HepG2 (cell line): Measurements from ENCODE around the gene PSPH. TPM values are rescaled to one million over a fixed set of nuclear protein-coding genes. Genes with fewer than 3 reads are reported as not detected.

ENCODE experiments used
- EED ChIP-seq: sonication (generic); formaldehyde crosslinking; IDR thresholded peaks from 2 replicates; pipeline ENCODE4 v1.5.0; 2020; ENCODE audit warnings: mild to moderate bottlenecking, missing genetic modification reagents
- GABPA ChIP-seq, 2 experiments: IDR thresholded peaks; 2 replicates each; pipeline ENCODE4 v1.6.1; 2011 to 2016; ENCODE audit warnings: low read depth in 2 of 2, low read length in 1 of 2, missing biosample characterization in 1 of 2, missing genetic modification characterization in 1 of 2
- HNRNPLL ChIP-seq: fragments of 200-400 bp; formaldehyde crosslinking; IDR thresholded peaks from 2 replicates; pipeline ENCODE4 v1.6.1; 2017; ENCODE audit warnings: mild to moderate bottlenecking, low read depth, low read length; ENCODE audit not compliant: poor library complexity, severe bottlenecking
- JUND ChIP-seq: sonication (generic); formaldehyde crosslinking; IDR thresholded peaks from 2 replicates; pipeline ENCODE4 v1.8.0; 2022; ENCODE audit warnings: mild to moderate bottlenecking, missing genetic modification reagents
- KDM3A ChIP-seq: IDR thresholded peaks from 2 replicates; pipeline ENCODE4 v1.6.1; 2018; ENCODE audit warnings: low read depth, missing compliant biosample characterization
- MED13 ChIP-seq: sonication (generic); formaldehyde crosslinking; IDR thresholded peaks from 2 replicates; pipeline ENCODE4 v1.5.0; 2020; ENCODE audit warnings: missing genetic modification reagents
- PTBP1 ChIP-seq: fragments of 200-400 bp; formaldehyde crosslinking; IDR thresholded peaks from 2 replicates; pipeline ENCODE4 v1.6.1; 2018; ENCODE audit warnings: low read length, low read depth; ENCODE audit not compliant: poor library complexity, severe bottlenecking
- REL ChIP-seq: sonication (generic); formaldehyde crosslinking; conservative IDR thresholded peaks from 2 replicates; pipeline ENCODE4 v1.8.0; 2022; ENCODE audit warnings: mild to moderate bottlenecking, missing genetic modification reagents, moderate library complexity
- RFX1 ChIP-seq: fragments of 450-650 bp; IDR thresholded peaks from 2 replicates; pipeline ENCODE4 v1.6.1; 2017
- SOX5 ChIP-seq: IDR thresholded peaks from 2 replicates; pipeline ENCODE4 v1.6.1; 2016; ENCODE audit warnings: borderline replicate concordance
- TOE1 ChIP-seq: sonication (generic); formaldehyde crosslinking; IDR thresholded peaks from 2 replicates; pipeline ENCODE4 v1.4.0; 2020; ENCODE audit warnings: mild to moderate bottlenecking, missing genetic modification reagents
- ZIK1 ChIP-seq: sonication (generic); formaldehyde crosslinking; IDR thresholded peaks from 2 replicates; pipeline ENCODE4 v1.5.0; 2020; ENCODE audit warnings: mild to moderate bottlenecking, low read depth, missing genetic modification reagents, borderline replicate concordance
- polyA plus RNA-seq, 8 experiments: library from polyadenylated mRNA; depleted of rRNA in 3 of 8; stranded (reverse) in 7 of 8; unstranded in 1 of 8; fragments of >200 nt; fragmentation: Illumina TruSeq in 4 of 8; extraction: Trizol in 4 of 8; gene quantifications; 2 replicates each; pipeline versions ENCODE4 v1.2.1 to v1.2.3, GENCODE V29; 2011 to 2016; ENCODE audit warnings: low read depth in 4 of 8, missing spikeins in 1 of 8, mixed read lengths in 1 of 8; ENCODE audit not compliant: insufficient read depth in 1 of 8
- total RNA-seq, 5 experiments: library from RNA; depleted of rRNA; stranded (reverse); fragments of >200 nt; fragmentation: Illumina TruSeq; extraction: Trizol; gene quantifications; 2 replicates each; pipeline ENCODE4 v1.2.3, GENCODE V29; 2016; ENCODE audit warnings: low read depth in 1 of 5
- TF ChIP-seq, protein P1 (sequence below): sonication (generic); formaldehyde crosslinking; IDR thresholded peaks from 2 replicates; pipeline ENCODE4 v1.5.0; 2020; ENCODE audit warnings: mild to moderate bottlenecking, missing genetic modification reagents
- TF ChIP-seq, protein P2 (sequence below): sonication (generic); formaldehyde crosslinking; IDR thresholded peaks from 2 replicates; pipeline ENCODE4 v1.4.0; 2020; ENCODE audit warnings: missing genetic modification reagents
- TF ChIP-seq, protein P3 (sequence below): sonication (generic); formaldehyde crosslinking; IDR thresholded peaks from 2 replicates; pipeline ENCODE4 v1.5.0; 2020; ENCODE audit warnings: missing genetic modification reagents, mild to moderate bottlenecking, borderline replicate concordance
- TF ChIP-seq, protein P4 (sequence below): sonication (generic); formaldehyde crosslinking; IDR thresholded peaks from 2 replicates; pipeline ENCODE4 v1.4.0; 2020; ENCODE audit warnings: missing genetic modification reagents
- TF ChIP-seq, protein P5 (sequence below): sonication (generic); formaldehyde crosslinking; conservative IDR thresholded peaks from 2 replicates; pipeline ENCODE4 v1.8.0; 2022; ENCODE audit warnings: low read depth, missing genetic modification reagents
- TF ChIP-seq, protein P6 (sequence below): sonication (generic); formaldehyde crosslinking; IDR thresholded peaks from 2 replicates; pipeline ENCODE4 v1.4.0; 2020; ENCODE audit warnings: missing genetic modification reagents, mild to moderate bottlenecking, borderline replicate concordance

Gene PSPH
- total and polyA plus RNA-seq, 2 of the 13 experiments (the other 11 are each of a cell fraction or from before 2014, with no cell fraction given) = 85.5 to 124 TPM

DNA sequence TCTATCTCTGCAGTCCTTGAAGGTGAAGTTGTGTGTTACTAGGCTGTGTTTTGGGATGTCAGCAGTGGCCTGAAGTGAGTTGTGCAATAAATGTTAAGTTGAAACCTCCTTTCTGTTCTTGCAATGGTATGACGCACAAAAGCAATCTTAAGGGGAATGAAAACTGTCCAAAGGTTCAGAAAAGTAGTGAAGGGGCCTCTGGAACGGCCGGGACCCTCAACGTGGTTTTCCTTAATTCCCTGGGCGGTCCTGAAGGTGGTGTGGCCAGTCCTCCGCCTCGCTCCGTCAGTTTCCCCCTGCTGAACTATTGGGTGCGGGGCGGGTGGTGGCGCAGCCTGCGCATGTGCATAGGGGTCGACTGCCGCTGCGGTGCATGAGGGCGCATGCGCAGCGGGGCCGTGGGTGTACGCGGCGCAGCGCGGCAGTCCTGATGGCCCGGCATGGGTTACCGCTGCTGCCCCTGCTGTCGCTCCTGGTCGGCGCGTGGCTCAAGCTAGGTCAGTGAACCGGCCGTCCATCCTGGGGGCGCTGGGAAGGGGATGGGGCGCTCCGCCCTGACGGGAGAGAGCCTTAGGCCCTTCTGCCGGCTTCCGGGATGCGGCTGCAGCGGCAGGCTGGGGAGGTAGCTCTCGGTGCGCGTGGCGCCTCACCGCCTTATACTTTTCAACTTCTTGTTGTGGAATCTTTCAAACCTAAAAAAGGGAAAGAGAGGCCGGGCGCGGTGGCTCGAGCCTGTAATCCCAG is 12.8 kb upstream of the PSPH start, which contains the start of gene SUMF2 (continued):
- TF ChIP-seq, protein P1, sequence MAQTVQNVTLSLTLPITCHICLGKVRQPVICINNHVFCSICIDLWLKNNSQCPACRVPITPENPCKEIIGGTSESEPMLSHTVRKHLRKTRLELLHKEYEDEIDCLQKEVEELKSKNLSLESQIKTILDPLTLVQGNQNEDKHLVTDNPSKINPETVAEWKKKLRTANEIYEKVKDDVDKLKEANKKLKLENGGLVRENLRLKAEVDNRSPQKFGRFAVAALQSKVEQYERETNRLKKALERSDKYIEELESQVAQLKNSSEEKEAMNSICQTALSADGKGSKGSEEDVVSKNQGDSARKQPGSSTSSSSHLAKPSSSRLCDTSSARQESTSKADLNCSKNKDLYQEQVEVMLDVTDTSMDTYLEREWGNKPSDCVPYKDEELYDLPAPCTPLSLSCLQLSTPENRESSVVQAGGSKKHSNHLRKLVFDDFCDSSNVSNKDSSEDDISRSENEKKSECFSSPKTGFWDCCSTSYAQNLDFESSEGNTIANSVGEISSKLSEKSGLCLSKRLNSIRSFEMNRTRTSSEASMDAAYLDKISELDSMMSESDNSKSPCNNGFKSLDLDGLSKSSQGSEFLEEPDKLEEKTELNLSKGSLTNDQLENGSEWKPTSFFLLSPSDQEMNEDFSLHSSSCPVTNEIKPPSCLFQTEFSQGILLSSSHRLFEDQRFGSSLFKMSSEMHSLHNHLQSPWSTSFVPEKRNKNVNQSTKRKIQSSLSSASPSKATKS (CRISPR knock-in tag) = no peak
- TF ChIP-seq, protein P2, sequence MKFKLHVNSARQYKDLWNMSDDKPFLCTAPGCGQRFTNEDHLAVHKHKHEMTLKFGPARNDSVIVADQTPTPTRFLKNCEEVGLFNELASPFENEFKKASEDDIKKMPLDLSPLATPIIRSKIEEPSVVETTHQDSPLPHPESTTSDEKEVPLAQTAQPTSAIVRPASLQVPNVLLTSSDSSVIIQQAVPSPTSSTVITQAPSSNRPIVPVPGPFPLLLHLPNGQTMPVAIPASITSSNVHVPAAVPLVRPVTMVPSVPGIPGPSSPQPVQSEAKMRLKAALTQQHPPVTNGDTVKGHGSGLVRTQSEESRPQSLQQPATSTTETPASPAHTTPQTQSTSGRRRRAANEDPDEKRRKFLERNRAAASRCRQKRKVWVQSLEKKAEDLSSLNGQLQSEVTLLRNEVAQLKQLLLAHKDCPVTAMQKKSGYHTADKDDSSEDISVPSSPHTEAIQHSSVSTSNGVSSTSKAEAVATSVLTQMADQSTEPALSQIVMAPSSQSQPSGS (CRISPR knock-in tag) = no peak; the same call in 1 of the 2 replicates
- TF ChIP-seq PTBP1 (no peak), HNRNPLL (peak; percentile 80), MED13 (CRISPR knock-in tag) (no peak), JUND (no peak), GABPA (IDR thresholded peaks at IDR 0.05; ENCODE audit: low read depth, low read length) (no peak), GABPA (CRISPR knock-in tag; IDR thresholded peaks at IDR 0.05; ENCODE audit: low read depth) (no peak), SOX5 (no peak), RFX1 (no peak), TOE1 (CRISPR knock-in tag) (0 out of 2 replicates have a peak, but pooled peaks have one; percentile 18), EED (peak; percentile 80; the same call in 1 of the 2 replicates), KDM3A (CRISPR knock-in tag) (no peak; the same call in none of the 2 replicates), ZIK1 (peak; percentile 63; the same call in 1 of the 2 replicates), REL (CRISPR knock-in tag) (peak; percentile 52)
- TF ChIP-seq, protein P3, sequence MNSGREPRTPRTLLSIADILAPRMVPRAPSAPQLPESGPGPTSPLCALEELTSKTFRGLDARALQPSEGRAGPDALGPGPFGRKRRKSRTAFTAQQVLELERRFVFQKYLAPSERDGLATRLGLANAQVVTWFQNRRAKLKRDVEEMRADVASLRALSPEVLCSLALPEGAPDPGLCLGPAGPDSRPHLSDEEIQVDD (CRISPR knock-in tag) = no peak
- TF ChIP-seq, protein P4, sequence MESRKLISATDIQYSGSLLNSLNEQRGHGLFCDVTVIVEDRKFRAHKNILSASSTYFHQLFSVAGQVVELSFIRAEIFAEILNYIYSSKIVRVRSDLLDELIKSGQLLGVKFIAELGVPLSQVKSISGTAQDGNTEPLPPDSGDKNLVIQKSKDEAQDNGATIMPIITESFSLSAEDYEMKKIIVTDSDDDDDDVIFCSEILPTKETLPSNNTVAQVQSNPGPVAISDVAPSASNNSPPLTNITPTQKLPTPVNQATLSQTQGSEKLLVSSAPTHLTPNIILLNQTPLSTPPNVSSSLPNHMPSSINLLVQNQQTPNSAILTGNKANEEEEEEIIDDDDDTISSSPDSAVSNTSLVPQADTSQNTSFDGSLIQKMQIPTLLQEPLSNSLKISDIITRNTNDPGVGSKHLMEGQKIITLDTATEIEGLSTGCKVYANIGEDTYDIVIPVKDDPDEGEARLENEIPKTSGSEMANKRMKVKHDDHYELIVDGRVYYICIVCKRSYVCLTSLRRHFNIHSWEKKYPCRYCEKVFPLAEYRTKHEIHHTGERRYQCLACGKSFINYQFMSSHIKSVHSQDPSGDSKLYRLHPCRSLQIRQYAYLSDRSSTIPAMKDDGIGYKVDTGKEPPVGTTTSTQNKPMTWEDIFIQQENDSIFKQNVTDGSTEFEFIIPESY = no peak; the same call in 1 of the 2 replicates
- TF ChIP-seq, protein P5, sequence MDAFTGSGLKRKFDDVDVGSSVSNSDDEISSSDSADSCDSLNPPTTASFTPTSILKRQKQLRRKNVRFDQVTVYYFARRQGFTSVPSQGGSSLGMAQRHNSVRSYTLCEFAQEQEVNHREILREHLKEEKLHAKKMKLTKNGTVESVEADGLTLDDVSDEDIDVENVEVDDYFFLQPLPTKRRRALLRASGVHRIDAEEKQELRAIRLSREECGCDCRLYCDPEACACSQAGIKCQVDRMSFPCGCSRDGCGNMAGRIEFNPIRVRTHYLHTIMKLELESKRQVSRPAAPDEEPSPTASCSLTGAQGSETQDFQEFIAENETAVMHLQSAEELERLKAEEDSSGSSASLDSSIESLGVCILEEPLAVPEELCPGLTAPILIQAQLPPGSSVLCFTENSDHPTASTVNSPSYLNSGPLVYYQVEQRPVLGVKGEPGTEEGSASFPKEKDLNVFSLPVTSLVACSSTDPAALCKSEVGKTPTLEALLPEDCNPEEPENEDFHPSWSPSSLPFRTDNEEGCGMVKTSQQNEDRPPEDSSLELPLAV (CRISPR knock-in tag) = no peak
- TF ChIP-seq, protein P6, sequence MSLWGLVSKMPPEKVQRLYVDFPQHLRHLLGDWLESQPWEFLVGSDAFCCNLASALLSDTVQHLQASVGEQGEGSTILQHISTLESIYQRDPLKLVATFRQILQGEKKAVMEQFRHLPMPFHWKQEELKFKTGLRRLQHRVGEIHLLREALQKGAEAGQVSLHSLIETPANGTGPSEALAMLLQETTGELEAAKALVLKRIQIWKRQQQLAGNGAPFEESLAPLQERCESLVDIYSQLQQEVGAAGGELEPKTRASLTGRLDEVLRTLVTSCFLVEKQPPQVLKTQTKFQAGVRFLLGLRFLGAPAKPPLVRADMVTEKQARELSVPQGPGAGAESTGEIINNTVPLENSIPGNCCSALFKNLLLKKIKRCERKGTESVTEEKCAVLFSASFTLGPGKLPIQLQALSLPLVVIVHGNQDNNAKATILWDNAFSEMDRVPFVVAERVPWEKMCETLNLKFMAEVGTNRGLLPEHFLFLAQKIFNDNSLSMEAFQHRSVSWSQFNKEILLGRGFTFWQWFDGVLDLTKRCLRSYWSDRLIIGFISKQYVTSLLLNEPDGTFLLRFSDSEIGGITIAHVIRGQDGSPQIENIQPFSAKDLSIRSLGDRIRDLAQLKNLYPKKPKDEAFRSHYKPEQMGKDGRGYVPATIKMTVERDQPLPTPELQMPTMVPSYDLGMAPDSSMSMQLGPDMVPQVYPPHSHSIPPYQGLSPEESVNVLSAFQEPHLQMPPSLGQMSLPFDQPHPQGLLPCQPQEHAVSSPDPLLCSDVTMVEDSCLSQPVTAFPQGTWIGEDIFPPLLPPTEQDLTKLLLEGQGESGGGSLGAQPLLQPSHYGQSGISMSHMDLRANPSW (CRISPR knock-in tag) = no peak
